DND-41 (cell line): Measurements from ENCODE around the gene SRC.

Source experiments
- CTCF ChIP-seq: IDR thresholded peaks from 2 replicates; pipeline ENCODE4 v1.5.1; 2012; ENCODE audit warnings: borderline replicate concordance, low read length, moderate library complexity, mild to moderate bottlenecking; ENCODE audit not compliant: poor library complexity, severe bottlenecking; ENCODE audit errors: extremely low read depth
- EZH2 ChIP-seq: IDR thresholded peaks from 3 replicates; pipeline ENCODE4 v1.6.1; 2012; ENCODE audit warnings: borderline replicate concordance, low read depth, mild to moderate bottlenecking, moderate library complexity, low read length, inconsistent platforms; ENCODE audit not compliant: severe bottlenecking

DNA sequence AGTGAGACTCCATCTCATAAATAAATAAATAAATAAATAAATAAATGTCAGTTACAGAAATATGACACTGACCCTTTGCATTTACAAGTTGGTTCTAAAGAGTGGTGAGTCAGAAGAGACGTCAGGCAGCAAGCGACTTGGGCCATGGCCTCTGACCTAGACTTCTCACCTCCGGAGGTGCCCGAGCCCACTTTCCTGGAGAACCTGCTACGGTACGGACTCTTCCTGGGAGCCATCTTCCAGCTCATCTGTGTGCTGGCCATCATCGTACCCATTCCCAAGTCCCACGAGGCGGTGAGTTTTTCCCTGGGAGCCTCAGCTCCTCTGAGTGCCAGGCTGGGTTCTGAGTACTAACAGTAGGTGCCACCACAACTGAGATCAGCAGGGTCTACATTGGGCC, 44.8 kb upstream of the SRC start:
- TF ChIP-seq CTCF (no peak), EZH2 (no peak)
